GM19035 (cell line): Measurements from ENCODE around the gene NFE2L3.
"Not testable (repeated sequence)": the region's sequence is repeated elsewhere in the genome, so short reads cannot be mapped to it uniquely, and the experiment has no call there.

Experiments
- ATAC-seq: cut with Tn5 transposase; IDR thresholded peaks from one replicate; pipeline ENCODE4 v1.9.1; 2021; ENCODE audit not compliant: unreplicated experiment

NFE2L3 gene

DNA sequence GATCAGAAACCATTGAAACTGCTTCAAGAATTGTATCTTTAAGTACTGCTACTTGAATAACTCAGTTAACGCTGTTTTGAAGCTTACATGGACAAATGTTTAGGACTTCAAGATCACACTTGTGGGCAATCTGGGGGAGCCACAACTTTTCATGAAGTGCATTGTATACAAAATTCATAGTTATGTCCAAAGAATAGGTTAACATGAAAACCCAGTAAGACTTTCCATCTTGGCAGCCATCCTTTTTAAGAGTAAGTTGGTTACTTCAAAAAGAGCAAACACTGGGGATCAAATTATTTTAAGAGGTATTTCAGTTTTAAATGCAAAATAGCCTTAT, 33.8 kb downstream of the NFE2L3 start:
- no peak for ATAC-seq

DNA sequence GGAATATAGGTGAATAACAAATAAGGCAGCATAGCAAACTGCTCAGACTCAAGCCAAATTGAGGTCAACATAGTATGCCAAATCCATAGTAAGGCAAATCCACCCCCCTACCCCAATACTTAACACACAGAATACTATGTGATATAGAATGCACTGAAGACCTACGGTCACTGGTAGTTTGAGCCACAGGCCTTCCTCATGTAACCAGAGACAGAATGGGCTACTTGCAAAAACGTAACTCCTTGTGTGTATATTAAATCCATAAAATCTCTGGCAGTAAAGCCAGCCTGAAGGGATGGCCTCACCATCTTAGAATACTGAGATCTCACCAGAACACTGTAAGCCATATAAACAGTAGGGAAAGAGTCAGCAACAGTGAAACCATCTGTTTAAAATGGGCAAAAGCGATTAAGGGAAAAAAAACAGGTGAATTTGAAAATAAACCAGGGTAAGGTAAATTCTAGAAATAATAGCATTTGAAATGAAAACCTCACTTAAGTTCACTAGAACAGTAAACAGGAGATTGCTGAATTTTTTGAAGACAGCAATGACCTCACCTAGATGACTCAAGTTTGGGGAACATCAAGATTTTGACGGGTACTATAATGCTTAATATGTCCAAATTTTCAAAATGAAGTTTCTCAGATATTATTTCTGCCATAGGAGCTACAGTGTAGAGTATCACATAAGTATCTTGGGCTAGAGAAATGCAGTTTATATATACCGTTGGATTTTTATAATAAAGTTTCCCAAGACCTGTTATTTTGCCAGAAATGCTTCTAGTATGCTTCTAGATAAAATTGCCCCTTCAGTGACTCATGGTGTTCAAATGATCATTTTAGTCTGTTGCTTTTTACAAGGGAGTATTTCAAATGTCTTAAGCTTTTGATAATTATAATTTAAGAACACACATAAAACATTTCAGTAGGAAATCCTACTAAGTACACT, 34.6 kb downstream of the NFE2L3 start:
- no peak for ATAC-seq

DNA sequence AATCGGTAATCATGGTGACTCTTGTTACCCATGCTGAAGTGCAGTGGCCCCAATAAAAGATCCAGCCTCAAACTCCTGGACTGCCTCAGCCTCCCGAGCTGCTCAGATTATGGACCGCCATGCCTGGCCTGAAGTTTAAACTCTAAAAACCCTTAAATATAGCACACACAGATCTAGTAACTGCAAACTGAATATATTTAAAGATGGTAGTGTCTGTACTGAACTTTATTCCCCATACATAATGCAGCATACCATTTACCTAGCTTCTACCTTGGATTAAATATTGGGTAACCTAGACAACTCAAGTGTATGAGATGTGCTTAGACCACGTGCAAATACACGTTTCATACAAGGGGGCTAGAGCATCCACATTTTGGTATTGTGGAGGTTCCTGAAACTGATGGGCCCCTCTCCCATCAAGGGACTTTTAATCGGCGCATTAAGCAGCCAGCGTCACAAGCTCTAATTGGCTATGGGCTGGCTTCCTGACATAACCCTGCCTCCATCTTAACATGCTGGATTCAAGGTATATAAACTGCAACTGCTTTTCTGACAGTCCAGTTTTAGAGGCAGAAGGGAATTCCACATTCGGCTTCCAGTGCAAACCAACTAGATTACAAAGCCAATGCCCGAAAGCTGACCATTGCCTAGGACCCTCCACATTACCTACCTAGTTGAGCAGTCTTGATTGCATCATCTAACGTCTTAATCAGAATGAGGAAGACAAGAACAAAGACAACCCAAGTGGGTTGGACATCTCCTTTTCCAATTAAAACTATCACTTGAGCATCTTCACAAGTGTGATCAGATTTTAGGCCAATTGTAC, 35.6 kb downstream of the NFE2L3 start:
- no peak for ATAC-seq

DNA sequence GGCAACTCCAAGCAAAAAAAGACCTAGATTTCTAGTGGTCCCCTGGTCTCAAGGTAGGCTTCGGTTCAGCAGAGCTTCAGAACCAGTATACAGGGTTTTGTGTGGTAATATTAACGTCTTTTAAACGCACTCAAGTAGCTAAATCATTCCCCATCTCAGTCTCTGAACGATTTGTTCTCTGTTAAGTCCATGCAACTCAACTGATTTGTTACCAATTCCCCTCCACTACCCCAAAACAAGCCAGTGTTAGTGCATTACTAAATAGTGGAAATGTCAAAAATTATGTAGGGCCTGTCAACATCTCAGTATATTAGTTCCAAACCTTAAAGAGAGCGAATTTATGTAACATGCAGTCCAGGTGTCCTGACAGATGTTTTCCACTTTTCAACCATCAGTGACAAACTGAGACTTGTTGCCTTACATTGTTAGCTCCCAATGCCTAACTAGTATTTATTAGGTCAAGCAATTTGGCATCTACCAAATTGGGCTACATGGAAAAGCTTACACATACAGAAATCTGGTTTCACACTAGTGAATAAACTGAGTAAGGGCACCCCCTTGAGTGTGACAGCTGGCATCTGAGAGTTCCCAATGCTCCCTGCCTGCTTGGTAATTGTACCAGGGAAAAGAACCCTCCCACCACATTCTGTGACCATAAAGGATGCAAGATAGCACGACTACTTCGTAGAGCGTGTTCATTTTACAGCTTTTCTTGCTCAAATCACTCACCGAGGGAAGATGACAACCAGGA, 36.4 kb downstream of the NFE2L3 start:
- ATAC-seq, result no peak

DNA sequence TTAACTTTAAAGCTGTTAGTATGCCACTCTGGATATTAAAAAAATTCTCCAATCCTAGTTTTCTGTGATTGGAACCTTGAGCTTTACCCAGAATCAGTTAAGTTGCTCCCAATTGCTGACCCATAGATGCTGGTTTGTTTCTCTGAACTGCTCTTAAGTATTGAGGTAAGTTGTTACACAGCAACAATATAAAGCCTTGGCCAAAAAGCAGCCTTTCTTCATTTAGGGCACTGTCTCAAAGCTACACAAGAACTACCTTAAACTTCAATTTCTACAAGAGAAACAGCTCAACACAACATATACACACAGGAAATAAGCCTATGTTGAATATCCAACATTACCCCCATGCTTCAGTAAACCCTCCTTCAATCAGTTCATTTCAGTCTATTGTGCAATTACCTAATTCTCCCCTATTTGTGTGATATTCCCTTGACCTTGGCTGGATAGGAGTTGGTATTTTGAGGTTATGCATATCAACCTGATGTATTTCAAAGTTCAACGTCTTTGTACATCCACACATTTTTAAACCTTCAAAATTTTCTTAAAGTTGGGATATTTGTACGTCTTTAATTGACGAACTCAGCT, 37.1 kb downstream of the NFE2L3 start:
- no peak for ATAC-seq

DNA sequence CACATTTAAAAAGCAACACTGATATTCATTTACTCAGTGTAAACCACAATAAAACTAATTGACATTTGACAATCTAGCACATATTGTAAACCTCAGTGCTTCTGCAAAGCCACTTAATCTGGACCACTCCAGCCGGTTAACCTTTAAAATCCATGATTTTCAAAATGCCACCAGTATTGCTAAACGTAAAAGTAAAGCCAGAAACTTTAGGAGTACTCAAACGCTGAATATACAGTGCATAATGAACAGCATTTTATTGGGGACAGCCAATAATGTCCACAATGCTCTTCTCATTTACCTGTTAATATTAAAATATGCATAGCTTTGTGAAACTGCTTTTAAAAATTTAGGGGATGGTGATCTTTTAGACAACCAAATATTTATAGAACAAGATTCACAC, 37.7 kb downstream of the NFE2L3 start:
- no peak for ATAC-seq

DNA sequence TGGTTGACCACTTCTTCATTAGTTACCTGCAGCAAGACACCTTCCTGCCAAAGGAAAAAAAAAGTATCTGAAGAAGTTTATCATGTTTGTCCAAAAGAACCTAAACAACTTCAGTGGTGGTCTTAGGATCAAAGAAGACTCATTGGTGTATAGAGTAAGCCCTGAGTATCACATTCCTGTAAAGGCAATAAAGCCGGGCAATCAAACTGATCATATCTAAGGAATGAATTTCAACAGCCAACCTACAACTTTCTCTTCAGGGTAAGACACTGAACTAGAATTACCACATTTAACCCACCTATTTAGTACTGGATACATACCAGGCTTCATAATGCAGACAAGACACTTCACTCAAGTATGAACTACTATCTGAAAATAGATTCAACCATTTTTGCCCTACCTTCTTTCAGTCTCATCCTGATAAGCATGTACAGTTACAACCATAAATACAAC, 38.4 kb downstream of the NFE2L3 start:
- ATAC-seq, result no peak

DNA sequence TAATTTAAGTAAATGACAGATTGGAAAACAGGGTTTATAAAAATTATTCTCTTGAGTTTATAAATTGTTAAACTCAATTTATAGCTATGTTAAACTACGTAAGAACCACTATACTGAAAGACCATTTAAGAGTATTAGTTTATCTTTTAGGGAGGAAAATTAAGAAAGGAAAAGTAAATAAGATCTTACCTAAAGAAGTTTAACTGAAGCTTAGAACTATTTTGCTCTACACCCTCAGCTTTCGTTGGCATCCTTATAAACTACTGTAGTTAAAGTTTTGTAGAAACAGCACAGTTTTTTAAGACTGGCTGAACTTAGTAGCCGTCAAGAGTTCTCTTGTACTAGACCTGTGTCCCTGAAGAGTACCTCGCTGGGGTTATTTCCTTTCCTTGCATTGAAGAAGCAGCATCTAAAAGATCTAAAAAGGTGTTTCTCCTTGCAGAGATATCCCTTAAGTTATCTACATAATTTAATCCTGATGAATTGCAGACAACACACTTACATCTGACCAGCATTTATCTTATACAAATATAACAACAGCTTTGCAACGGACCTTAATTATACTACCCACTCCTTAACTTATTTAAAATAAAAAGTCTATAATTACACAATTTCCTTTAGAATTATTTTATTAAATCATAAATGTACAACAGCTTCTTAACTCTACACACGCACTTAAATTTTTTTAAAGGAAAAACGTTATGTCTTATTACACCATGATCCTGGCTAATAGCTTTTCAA, 39.4 kb downstream of the NFE2L3 start:
- no peak for ATAC-seq

DNA sequence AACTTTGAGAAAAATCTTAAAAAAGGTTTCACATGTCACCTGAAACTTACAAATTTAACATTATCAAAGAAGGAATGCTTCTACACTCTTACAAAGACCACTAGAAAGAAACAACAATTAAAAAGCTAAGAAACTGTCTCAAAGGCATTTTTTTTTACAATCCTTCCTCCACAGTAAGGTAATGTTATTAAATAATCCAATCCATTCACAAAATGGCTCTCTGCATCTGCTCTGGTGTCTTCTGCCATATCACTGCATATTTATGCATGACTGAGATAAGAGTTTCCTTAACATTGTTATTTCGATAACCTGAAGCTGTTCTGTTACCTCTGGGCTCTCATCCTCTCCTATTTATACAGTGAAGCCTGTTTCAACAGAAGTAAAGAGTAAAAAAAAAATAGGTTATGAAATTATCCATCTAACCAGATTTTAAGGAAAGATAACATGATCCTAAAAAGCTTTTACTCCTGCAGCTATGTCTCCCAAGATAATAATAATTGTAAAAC, 40.0 kb downstream of the NFE2L3 start:
- ATAC-seq, result no peak

DNA sequence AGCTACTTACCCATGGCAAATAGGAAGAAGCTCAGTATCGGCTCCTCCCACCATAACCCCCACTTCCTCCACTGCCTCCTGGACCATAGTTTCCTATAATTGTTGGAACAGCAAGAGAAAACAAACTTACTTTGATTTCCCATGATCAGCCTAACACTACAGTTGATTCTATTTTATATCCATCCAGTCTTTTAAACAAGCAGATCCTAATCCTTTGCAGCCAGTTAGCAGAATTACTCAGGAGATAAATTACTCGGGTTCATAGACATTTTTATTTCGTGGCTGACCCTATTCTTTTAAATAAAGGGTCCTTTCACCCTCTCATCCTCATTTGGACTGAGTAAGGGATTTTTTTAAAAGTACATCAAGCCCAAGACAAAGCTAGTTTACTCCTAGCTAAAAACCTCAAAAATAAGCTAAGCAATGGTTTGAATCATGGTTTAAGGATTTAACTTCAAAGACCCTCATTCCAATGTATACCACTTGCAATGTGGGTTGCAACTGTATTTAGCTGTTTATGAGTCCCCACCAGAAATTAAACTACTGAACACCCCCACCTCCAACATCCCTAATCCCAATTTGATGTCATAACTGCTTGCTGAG, 40.6 kb downstream of the NFE2L3 start:
- ATAC-seq, result no peak

DNA sequence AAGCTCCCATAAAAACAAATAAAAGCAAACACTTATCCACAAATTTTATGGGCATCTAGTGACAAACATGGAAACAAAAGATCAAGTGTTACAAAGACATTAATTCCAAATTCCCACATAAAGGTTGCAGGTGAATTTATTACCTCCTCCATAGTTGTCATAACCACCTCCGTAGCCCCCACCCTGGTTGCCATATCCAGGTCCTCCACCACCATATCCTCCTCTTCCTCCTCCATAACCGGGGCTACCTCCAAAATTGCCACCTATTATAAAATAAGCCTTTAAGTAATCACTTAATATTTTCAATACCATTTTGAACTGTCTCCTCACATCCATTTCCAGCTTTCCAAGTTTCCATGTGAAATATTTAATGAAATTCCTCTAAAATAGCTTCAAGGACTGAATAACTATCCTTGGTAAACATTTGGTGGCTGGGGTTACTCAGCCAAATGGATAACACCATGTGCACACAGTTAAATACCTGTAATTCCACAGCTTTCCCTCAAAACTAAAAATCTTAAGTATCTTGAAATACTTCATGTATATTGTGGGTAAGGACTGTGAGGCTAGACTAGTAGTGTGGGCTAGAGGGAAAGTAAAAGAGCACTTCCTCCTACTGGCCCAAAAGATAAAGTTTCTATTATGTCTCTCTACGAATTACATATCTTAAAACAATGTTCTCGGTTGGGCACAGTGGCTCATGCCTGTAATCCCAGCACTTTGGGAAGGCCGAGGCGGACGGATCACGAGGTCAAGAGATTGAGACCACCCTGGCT, 41.6 kb downstream of the NFE2L3 start:
- ATAC-seq, result no peak

DNA sequence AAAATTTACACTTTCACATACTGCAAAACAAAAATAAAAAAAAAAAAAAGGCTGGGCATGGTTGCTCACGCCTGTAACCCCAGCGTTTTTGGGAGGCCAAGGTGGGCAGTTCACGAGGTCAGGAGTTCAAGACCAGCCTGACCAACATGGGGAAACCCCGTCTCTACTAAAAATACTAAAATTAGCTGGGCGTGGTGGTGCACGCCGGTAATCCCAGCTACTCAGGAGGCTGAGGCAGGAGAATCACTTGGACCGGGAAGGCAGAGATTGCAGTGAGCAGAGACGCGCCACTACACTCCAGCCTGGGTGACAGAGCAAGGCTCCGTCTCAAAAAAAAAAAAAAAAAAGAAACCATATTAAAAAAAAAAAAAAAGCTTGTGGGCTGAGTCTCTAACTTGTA, 42.8 kb downstream of the NFE2L3 start:
- not testable (repeated sequence) for ATAC-seq

DNA sequence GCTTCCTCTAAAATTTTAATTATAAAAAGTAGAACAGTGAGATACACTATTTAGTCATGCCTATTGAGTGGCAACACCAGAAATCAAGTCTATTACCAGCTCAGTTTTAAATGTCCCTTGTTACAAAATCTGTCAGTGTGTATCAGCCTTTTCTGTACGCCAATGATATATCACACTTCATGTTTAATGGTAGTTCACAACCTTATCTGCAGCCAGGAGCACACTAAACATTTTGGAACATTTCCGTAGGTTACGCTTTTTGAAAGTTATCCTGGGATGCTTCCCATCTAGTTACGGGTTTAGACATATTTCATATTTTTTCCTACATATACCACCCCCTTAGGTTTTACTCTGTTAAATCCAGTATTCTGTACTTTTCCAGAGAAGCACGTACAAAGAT, 43.2 kb downstream of the NFE2L3 start:
- no peak for ATAC-seq

DNA sequence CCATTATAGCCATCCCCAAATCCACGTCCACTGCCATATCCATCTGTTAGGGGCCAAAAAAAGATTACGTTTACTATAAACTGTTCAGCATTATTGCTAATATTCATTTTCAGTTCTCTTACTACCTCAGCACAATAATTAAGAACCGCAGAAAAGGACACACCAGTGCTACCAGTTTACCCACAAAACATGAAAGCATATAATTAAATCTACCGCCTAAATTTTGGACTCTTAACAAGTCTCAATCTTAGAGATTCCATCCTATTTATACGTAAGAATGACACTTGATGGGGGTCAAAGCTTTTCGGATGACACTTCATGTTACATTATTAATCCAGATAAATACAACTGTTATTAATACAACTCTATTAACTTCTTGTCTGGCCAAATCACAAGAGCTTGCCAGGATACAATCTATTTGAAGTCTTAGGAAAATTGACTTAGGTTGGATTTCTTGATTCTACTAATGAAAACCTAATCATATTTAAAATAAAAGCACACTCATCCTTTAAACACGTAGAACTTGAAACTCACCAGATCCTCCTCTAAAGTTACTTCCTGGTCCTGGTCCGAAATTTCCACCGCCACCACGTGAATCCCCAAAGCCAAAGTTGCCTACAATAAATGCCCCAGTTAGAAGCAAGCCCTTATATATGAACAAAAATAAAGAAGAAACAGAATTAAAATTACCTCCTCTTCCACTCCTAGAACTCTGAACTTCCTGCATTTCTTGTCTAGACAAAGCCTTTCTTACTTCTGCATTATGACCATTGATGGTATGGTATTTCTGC, 44.1 kb downstream of the NFE2L3 start:
- ATAC-seq, result no peak

DNA sequence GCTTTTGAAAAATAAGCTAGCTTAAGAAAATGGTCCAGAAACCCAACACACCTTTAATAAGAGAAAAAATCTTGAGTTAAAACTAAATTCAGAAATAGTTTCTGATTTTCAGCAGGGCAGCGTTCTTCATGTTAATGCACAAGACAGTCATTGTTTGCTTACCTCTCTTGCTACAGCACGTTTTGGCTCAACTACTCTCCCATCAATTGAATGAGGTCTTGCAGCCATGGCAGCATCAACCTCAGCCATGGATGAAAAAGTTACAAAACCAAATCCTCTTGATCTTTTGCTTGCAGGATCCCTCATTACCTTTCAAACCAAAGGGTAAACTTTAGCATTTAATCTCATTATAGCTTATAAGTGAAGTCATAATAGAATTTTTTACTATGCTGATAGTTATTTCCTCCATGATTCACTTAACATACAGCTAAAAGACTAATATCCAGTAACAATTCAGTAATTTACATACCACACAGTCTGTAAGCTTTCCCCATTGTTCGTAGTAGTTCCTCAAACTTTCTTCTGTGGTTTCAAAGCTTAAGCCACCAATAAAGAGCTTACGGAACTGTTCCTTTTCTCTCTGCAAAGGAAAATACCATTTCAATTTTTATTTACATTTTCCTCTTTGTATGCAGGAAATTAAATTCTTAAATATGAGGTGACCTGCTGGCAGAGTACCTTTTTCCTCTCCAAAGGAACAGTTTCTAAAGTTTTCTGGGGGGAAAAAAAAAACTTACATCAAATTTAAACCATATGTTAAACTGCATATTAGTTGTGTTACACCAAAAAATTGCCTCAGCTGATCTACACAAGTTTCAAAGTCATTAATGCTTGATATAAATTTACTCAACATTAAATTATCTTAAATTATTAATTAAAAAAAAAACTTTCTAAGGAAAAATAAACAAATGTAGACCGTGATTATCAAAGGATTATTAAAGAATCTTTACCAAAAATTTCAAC, 45.4 kb downstream of the NFE2L3 start:
- ATAC-seq, result no peak

DNA sequence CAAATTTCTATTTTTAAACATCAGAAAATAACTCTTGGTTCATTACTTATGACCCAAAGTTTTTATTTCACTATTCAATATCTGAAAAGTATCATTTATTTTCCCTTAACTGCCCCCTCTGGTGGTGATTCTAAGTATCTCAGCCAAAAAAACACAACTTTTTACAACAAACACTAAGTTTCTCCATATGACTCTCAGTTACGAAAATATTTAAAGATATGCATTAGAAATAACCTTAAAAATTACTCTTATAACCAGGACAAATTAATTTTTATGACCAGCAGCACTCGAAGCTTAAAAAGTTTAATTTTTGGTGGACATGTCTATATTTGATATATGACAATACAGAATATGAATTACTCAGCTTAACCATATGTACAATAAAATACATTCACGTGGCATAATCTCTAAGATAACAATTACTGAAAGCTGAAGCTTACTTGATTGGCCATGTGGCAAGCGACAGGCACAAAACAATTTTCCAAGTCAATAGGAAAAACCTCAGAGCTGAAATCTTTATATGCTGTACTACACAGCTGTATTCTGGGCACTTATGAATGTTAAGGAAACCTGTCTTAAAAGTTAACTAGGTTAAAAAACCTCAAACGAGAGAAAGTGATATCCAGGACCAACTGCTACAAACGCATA, 46.3 kb downstream of the NFE2L3 start:
- ATAC-seq, result no peak

DNA sequence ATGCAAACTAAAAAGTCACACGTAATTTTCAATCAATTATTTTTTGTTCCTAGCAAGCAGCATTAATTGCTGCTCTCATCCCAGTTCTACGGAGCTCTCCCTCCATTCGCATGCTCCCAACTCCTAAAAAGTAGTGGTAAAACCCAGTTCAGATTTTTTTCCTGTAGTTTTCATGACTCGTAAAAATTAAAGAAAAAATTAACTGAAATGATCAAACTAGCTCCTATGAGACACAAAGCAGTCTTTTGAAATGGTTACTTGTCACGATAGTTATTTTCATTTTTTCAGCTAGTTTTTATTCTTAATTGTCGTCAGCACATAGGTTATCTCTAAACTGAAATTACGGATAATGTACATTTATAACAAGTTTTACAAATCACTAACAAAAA, 46.8 kb downstream of the NFE2L3 start:
- ATAC-seq, result no peak
